HG03521 (cell line): Measurements from ENCODE around the gene SYT6.

Experiments
- ATAC-seq: cut with Tn5 transposase; IDR thresholded peaks from one replicate; pipeline ENCODE4 v1.9.1; 2021; ENCODE audit warnings: mild to moderate bottlenecking, moderate library complexity; ENCODE audit not compliant: unreplicated experiment

SYT6 gene

DNA sequence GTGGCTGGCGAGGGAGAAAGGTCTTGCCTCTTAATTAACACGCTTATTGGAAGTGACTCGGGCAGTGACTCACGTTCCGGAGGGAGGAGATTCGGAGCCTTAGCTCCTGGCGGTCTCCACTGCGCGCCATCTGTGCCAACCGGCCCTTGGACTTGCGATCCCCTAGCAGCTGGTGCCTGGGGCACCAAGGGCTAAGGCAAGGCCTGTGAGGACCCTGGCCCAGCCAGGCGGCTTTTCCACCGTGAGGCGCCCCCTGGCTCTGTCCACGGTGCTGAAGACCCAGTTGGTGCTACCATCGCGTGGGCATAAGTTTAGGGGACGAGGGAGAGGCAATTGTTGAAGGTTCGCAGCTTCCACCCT, 1.3 kb upstream of the SYT6 start:
- no peak for ATAC-seq

DNA sequence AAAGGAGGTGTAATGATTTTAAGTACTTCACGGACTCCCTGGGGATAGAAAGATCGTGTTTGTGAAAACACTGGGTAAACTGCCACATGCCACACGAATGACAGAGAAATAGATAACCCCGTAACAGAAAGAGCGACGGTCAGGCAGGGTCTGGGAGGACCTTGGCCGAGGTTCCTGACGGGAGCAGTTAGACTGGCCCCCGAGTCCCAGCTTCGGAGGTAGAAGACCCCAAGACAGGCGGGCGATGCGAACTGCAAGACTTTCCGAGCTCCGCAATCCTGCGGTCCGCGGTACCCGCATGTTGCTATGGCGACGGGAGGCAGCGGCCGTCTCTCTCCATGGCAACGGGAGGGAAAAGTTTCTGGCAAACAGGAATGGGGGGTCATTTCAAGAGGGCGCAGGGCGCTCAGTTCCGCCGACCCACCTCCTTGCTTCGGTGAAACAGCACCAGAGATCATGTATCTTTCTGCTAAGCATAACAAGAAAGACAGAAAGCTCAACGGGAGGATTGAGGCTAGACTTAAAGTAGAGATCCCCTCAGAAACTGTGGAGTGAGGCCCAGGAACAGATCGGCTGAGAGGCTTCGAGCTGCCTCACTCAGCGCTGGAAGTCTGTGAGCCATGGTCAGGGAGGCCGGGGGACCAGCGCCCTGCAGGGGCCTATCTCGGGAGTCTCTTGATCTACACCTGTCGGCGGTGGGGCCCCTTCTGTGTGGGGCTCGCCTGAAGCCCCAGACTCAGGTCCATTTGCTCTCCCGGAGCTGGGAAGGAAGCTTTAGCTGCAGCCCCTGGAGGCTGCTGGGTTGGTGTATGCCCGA, 685 bp upstream of the SYT6 start:
- ATAC-seq, result no peak

GRCh38 chr1:114152508-114153260, 985 bp downstream of the SYT6 start:
- no peak for ATAC-seq

GRCh38 chr1:114152089-114152507, 1.6 kb downstream of the SYT6 start:
- no peak for ATAC-seq

- ATAC-seq, result no peak
These were observed 3.7 kb downstream of the SYT6 start for GRCh38 chr1:114150016-114150415.

- no peak for ATAC-seq
These were observed 4.5 kb downstream of the SYT6 start for GRCh38 chr1:114149211-114149610.

DNA sequence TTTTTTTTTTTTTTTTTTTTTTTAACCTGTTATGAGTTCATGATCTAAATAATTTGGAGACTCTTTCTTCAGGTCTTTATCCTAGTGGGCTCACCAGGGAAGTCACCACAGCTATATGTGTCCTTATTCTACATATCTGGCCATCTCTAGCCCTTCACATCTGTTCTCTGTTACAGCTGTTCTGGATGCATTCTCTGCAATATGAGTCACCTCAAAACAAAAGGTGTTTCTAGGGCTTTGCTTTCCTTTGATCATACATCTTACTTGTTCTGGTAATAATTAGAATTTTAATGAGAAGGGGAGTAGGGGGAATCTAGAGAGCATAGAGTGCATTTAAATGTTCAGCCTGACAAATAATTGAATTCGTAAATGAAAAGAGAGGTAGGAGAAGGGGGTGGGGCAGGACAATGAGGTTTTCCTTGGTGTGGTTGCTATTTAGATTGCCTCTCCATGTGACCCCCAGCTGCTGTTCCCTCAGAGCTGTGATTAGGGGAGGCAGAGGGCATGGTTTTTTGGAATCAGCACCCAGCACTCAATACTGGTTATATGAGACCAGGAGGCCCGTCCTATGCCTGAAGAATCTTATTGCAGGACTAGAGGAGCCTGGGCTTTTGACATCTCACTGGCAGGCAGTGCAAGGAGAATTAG, 8.0 kb downstream of the SYT6 start:
- no peak for ATAC-seq

DNA sequence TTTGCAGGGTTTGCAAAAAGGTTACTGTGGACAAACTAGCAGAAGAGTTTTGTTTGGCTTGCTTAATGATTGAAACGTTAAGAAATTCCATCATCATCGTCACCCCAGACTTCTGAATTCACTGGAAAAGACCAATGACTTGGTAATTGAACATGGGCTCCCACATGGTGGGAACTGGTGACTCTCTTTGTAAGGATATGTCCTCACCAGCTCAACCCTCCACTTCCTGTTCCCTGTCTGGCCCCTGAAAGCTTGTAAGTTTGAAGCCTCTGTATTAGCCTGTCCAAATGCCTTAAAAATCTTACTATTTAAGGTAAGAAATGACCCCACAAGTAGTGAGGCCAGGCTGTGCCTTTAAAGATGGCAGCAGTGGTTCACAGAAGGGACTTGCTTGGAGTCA, 9.7 kb downstream of the SYT6 start:
- ATAC-seq, result no peak

DNA sequence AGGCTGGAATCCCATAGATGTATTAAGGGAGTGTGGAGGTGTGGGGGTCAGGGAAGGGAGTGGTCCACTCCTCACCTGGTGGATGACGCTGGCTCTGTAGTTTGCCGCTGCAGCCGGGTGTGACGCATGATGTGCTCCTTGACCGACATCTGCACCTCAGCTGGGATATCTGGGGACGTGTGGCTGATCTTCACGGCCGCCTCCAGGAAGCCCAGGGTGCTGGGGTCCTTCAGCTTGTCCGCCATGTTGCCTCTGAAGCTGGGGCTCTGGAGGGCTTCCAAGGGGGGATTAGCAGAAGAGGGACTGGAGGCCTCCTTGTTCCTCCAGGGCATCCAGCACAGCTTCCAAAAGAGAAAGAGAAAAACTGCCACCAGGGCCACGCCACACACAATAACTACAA, 14.1 kb downstream of the SYT6 start:
- no peak for ATAC-seq

DNA sequence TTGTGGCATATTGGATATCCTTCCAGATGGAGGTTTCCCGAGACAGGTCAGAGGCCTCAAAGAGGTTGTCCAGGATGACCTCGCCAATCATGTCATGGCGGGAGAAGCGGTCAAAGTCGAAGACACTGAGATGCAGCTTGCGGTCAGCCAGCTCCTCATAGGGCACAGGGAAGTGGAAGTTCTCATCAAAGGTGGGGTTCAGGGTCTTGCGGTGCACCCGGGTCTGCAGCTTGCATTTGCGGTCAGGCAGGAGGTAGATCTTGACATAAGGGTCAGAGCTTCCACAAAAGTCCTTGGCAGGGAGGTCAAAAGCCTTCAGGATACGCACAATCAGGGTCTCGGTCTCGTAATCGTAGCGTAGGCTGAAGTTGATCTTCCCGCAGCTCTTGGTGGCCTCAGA, 16.2 kb downstream of the SYT6 start:
- ATAC-seq, result no peak

DNA sequence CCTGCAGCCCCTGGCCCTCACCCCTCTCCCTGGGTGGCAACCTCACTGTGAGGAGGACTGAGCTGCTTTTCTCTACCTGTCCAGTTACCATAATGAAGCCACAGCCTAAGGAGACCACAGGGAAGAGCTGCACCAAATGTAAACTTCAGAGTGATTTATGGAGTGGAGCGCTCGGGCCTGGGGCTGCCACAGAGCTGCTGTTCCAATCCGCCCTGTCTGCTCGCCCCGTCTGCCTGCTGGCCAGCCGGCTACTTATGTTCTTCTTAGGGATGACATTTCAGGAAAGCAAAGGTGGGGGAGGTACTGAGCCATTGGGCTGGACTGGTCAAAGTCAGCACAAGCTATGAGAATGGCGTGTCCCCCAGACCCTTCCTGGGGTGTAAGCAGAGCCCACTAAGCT, 17.9 kb downstream of the SYT6 start:
- no peak for ATAC-seq

- no peak for ATAC-seq
These were observed 19.2 kb downstream of the SYT6 start for GRCh38 chr1:114134518-114134917.

GRCh38 chr1:114133129-114133528, 20.5 kb downstream of the SYT6 start:
- no peak for ATAC-seq

DNA sequence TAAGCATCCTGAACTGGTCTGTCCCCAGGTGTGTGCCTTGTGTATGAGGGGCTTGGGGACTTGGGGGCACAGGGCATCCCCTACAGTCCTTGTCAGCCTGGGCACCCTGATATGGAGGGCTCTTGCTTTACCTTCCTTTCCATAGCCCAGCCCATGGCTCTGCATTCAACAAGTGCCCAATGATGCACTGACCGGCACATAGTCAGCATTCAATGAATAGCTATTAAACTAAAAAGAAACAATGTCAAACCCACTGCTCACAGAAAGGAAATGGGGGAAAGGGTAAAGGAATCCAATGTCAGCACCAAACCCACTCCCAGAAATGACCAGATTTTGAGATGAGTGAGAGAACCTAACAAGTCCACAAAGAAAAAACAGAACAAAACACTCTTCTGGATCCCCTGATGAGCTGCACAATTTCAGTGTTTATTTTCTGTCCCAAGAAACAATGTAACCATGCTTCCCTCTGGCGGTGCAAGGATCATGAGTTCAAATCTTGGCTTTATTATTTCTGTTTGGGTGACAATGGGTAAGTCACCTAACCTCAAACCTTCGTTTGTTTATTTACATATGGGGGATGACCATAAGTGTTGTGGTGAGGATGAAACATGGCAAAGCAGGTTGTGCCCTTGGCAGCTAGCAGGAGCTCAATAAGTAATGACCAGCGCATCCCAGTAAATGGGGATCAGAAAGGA, 22.0 kb downstream of the SYT6 start:
- ATAC-seq, result no peak

DNA sequence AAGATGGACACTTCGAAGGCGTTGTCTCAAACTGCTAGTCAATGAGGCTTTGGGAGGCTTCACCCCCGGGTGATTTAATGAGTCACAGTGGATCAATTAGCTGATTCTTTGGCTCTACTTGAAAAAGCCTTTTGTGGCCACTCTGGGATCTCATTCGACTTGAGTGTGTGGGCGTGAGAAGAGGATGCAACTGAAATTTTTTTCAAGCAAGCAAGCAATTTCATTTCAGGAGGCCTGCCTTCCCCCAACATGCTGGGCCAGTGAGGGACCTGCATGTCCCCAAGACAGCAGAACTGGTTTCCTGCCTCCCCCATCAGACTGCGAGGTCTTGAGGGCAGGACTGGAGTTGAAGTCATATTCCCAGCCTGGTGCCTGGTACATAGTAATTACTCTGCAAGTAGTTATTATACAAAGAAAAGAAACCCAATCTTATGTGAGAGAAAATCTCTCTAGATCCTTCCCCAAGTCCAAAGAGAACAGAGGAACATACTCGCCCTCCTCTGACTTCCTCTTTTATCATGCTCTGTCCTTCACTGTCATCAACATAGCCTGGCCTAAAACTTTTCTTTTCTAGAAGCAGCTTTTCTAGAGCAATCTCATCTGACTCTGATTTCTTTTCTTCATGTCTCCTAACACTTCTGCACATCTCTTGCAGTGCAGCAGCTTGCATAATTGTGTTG, 22.7 kb downstream of the SYT6 start:
- no peak for ATAC-seq

DNA sequence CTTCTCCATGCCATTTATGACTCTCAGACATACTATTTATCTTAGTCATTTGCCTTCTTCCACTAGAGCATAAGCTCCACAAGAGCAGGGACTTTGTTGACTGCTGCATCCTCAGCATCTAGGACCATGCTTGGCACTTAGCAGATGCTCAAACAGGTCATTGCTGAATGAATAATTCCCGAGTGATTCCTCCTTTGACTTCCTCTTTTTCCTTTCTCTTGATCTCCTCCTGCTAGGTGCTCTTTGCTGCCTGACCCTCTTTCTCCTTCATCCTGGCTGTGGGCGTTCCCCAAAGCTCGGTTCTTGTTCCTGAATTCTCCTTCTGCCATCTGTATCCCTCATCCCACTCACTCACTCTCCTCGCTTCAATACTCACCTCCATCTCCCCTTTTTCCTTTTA, 23.5 kb downstream of the SYT6 start:
- ATAC-seq, result no peak

DNA sequence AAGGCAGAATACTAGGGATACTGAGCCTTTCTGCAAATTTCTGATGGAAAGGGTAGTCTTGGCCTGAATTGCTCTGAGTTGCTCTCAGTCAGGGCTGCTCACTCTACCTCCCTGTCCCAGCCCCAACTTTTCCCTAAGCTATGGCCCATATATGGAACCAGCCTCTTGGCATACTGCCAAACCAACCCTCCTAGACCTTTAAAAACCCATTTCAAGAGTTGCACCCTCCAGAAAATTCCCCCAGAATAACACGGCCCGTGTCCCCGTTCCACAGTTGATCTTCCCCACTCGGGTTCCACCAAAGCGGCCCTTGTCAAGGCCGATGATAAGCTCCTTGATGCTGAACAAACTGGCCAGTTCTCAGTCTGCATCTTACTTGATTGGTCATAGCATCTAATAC, 25.4 kb downstream of the SYT6 start:
- ATAC-seq, result no peak

- no peak for ATAC-seq
These were observed 27.2 kb downstream of the SYT6 start for GRCh38 chr1:114126261-114127095.

GRCh38 chr1:114124644-114125043, 29.0 kb downstream of the SYT6 start:
- ATAC-seq, result no peak
